Putamen (tissue), 1 donor: ENCODE data around the gene ROBO1.
A peak's percentile ranks its signal among the peaks of the same experiment; 100 is the strongest.
"Not testable (repeated sequence)": the region's sequence is repeated elsewhere in the genome, so short reads cannot be mapped to it uniquely, and the experiment has no call there.

Source experiments
- DNase-seq: peaks from one replicate; pipeline ENCODE4 v3.0.0-alpha.2; 2016; ENCODE audit warnings: low spot score

The ROBO1 gene

GRCh38 chr3:78683284-78683683, 1084.5 kb downstream of the ROBO1 start:
- no peak for DNase-seq

DNA sequence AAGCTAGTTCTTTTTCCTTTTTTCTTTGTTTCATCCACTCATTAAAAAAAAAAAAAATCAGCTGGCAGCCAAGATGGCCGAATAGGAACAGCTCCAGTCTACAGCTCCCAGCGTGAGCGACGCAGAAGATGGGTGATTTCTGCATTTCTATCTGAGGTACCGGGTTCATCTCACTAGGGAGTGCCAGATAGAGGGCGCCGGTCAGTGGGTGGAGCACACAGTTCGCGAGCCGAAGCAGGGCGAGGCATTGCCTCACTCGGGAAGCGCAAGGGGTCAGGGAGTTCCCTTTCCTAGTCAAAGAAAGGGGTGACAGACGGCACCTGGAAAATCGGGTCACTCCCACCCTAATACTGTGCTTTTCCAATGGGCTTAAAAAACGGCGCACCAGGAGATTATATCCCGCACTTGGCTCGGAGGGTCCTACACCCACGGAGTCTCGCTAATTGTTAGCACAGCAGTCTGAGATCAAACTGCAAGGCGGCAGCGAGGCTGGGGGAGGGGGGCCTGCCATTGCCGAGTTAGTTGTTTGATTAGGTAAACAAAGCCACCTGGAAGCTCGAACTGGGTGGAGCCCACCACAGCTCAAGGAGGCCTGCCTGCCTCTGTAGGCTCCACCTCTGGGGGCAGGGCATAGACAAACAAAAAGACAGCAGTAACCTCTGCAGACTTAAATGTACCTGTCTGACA, 1092.5 kb downstream of the ROBO1 start:
- not testable (repeated sequence) for DNase-seq

DNA sequence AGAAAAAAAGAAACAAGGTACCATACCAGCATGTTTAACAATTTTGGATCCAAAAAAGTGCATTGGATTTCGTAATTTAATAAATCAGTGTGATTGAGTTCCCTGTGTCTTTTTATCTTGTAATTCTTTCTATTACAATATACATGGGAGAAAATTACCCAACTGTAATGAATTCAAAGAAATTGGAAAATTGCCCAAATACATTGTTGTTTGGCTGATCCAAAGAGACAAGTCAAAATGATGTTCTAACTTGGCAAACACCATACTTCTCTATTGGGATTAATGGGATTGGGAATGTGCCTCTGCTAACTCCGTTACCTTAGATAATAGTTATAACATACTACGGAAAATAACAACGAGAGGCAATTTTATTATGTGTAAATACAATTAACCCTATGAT, 1097.1 kb downstream of the ROBO1 start:
- DNase-seq = no peak

GRCh38 chr3:78670094-78670493, 1097.7 kb downstream of the ROBO1 start:
- no peak for DNase-seq

- DNase-seq = no peak
Measured at GRCh38 chr3:78668302-78668701, 1099.5 kb downstream of the ROBO1 start.

DNA sequence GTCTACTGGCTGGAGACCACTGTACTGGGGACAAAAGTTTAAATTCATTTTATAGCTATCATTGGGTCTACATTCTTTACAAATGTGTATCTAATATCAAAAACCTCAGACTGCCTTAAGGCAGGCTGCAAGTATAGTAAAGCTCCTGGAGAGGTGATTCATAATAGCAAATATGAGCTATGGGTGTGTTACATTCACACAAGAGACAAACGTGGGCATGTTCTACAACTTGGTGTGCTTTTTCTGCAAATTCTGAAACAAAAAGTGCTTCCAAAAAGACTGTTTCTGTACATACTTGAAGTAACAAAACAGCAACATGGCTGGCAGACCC, 1101.4 kb downstream of the ROBO1 start:
- DNase-seq = no peak

DNA sequence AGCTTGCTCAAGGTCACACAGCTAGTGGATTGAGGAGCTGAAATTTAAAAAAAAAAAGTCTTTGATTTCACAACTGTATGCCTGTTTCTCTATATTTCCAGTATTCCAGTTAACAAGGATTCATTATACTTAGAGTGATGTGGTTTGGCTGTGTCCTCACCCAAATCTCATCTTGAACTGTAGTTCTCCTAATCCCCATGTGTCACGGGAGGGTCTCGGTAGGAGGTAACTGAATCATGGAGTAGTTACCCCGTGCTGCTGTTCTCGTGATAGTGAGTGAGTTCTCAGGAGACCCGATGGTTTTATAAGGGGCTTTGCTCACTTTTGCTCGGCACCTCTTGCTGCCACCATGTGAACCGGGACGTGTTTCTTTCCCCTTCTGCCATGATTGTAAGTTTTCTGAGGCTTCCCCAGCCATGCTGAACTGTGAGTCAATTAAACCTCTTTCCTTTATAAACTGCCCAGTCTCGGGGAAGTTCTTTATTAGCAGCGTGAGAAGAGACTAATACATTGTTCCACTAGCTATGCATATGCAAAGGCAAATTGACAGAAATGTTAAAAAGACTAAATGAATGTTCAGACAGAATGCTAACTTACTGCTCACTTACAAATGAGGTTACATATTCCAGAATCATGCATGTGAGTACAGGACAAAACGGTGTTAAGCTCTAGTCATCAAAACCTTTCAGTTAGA, 1101.9 kb downstream of the ROBO1 start:
- no peak for DNase-seq

DNA sequence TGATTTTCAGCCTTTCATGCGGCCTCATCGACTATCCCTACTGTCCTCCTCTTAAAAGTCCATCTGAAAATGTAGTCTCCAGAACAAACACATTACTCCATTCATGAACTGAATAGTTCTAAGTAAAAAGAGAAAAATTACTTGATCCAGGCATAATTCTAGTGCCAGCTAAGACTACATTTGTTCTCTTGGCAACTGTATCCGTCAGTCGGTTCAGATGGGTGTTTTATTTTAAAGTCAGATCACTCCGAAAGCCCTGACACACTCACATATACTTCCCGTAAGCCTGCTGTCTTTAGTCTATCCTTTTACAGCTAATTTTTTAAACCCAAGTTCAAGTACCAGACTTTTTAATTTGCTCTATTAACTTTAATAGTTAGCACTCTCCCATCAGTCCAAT, 1102.7 kb downstream of the ROBO1 start:
- no peak for DNase-seq

- no peak for DNase-seq
Measured at GRCh38 chr3:78660957-78661356, 1106.8 kb downstream of the ROBO1 start.

GRCh38 chr3:78659386-78659987, 1108.3 kb downstream of the ROBO1 start:
- peak; percentile 45 for DNase-seq

DNA sequence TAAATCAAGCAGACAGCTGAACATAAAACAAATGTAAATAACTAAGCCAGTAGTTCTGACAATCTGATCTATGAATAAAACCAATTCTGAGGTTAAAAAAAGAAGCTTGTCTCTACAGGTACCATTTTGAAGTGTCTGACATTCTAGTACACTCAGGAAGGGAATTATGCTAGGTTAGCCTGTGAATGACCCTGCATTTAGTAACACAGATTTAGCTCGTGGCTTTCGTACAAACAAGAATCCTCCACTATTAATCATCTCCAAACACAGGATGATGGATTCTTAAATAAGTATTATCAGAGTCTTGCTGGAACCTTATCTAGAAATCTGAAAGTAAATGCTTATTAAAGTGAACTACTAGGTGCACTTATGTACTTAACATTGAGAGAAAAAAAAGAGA, 1120.1 kb downstream of the ROBO1 start:
- no peak for DNase-seq

- peak; percentile 66 for DNase-seq
Measured at GRCh38 chr3:78645628-78646310, 1122.0 kb downstream of the ROBO1 start.

GRCh38 chr3:78644847-78645246, 1123.0 kb downstream of the ROBO1 start:
- no peak for DNase-seq

DNA sequence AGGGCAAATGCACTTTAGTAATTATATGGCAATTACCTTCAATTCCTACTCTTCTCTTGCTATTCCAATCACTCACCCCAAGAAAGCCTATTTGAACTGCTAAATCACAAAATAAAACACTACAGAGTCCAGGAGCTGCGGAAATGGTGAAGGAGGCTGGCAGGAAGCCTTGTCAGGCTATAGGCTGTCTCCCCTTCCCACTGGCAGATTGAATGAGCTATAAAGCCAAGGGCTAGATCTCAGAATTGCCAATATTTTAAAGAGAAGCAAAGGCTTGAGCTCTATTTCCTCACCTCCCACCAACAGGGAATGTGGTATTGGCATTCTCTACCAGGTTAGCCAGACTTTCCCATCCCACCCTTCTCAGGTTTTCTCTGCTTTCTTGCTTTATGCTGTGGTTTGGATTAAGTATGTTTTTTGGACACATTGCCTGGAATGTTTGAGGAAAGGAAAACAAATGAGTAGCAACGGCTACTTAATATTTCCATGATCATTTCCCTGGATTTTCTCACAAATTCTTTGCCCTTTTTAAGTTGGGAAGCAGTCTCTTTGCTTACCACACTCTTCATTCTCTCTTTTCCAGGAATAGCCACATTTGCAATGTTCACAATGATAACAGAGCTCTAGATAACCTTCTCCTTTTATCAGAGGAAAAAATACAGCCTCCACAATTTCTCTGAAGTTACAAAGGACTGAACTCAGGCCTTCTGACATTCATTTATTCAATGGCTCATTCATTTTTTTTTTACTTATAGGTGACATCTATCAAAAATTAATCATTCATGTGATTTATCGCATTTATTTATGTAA, 1125.4 kb downstream of the ROBO1 start:
- DNase-seq = no peak

- no peak for DNase-seq
Measured at GRCh38 chr3:78641703-78642102, 1126.1 kb downstream of the ROBO1 start.

DNA sequence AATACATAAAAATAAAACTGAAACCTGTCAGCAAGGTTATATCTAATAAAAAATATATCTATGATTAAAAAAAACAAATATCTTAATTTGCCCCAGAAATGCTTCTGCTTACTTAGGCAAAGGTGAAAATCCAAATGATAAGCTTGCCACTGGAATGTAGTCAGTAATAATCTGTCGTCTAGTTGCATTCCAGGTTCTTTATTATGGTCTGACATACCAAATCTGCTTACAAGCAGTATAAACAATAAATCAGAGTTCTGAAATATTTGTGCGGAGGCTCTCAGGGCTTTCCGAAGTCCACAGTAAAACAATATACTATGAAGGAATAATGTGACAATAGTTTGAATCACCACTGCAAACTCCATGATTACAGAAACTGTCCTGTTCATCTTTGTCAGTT, 1133.5 kb downstream of the ROBO1 start:
- DNase-seq = no peak

GRCh38 chr3:78633626-78634025, 1134.2 kb downstream of the ROBO1 start:
- no peak for DNase-seq

DNA sequence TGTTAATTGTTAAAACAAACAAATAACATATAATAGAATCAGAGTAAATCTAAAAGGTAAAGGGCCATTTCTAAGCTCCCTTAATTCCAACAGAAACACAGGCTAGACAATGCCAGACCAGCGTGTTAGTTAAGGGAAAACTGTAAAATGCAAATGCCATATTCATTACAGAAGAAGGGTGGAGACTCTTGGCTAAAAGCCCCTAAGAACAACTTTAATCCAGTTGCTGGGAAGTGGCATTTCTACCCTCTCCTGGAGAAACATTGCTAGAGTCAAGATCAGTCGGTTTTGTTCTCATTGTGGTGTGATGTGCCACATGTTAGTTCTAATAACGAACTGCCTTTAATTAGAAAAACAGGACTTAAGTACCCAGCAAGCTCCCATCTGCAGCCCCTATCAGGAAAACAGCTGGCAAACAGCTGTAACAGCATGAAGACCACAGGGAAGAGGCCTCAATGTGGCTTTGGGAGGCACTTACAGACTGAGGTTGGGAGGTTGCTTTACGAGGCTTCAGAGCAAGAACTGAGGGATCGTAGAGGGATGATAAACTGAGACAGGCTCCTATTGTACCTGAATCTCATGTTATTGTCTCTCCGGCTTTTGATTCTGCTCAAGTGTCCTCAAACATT, 1134.8 kb downstream of the ROBO1 start:
- no peak for DNase-seq

GRCh38 chr3:78629544-78629943, 1138.3 kb downstream of the ROBO1 start:
- DNase-seq = no peak

GRCh38 chr3:78621061-78621716, 1146.6 kb downstream of the ROBO1 start:
- DNase-seq = no peak

- DNase-seq = no peak
Measured at GRCh38 chr3:78614486-78614885, 1153.3 kb downstream of the ROBO1 start.
